ENCODE data around the gene TTYH2.
"Not testable (repeated sequence)": the region's sequence is repeated elsewhere in the genome, so short reads cannot be mapped to it uniquely, and the experiment has no call there.

The TTYH2 gene

DNA sequence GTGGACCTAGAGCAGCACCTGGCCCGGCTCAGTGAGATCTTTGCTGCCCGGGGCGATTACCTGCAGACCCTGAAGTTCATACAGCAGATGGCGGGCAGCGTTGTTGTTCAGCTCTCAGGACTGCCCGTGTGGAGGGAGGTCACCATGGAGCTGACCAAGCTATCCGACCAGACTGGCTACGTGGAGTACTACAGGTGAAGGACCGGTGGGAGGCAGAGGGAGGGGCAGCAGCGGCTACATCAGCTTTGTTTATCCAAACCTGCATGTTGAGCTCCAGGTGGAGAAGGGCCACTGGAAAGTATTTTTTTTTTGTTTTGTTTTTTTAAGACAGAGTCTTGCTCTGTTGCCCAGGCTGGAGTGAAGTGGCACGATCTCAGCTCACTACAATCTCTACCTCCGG, 23.9 kb downstream of the TTYH2 start:
- DNase-seq (ENCODE audit: low spot score) = no peak

DNA sequence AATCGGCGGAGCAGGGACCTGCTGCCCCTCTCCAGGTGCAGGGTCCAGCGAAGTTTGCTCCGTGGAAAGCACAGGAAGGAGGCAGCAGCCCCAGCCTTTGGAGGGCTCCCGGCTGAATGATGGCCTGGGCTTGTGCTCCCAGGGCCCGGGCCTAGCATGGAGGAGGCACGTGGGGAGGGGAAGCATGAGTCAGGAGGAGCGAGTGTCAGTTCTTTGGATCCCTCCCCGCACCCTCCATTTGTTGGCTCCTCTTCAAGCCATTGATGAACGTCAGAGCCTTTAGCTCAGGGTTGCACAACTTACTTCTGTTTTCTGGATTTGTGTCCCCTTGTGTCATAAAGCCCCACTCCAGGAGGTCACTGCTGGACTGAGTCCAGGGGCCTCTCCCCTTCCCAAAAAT, 25.8 kb downstream of the TTYH2 start:
- no peak for DNase-seq (ENCODE audit: low spot score)

DNA sequence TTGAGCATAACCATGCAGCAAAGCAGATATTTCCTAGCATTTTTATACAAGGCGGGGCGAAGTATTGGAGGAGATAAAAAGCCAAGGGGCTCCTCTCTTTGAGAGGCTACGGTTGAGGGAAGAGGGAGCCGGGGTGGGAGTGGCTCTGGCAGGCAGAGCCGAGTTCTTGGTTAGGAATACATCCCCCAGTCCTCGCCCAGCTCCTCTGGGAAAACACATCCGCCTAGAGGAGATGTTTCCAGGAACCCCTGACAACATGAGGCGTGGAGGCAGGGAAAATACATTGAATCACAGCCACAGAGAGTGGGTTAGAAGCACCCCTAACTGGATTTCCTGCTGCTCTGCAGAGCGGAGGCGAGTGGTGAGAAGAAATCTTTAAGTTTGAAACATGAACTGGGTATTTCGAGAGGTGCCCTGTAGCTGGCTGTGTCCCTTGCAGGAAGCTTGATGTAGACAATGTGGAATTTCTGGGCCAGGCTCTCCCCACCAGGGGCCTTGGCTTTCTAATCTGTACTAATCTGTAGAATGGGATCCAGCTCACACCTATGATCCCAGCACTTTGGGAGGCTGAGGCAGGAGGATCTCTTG, 27.3 kb downstream of the TTYH2 start:
- no peak for DNase-seq (ENCODE audit: low spot score)

GRCh38 chr17:74241431-74241830, 28.1 kb downstream of the TTYH2 start:
- DNase-seq (ENCODE audit: low spot score) = peak; percentile 57

GRCh38 chr17:74241847-74242246, 28.5 kb downstream of the TTYH2 start:
- no peak for DNase-seq (ENCODE audit: low spot score)

GRCh38 chr17:74243013-74243755, 29.8 kb downstream of the TTYH2 start:
- no peak for DNase-seq (ENCODE audit: low spot score)

GRCh38 chr17:74244128-74244527, 30.8 kb downstream of the TTYH2 start:
- DNase-seq (ENCODE audit: low spot score) = no peak

GRCh38 chr17:74244548-74244947, 31.2 kb downstream of the TTYH2 start:
- peak; percentile 91 for DNase-seq (ENCODE audit: low spot score)

GRCh38 chr17:74245145-74245831, 31.9 kb downstream of the TTYH2 start:
- peak; percentile 97 for DNase-seq (ENCODE audit: low spot score)

GRCh38 chr17:74245871-74246270, 32.5 kb downstream of the TTYH2 start:
- no peak for DNase-seq (ENCODE audit: low spot score)

- DNase-seq (ENCODE audit: low spot score) = no peak
Measured at GRCh38 chr17:74249590-74250270, 36.4 kb downstream of the TTYH2 start.

- DNase-seq (ENCODE audit: low spot score) = no peak
Measured at GRCh38 chr17:74250324-74250995, 37.1 kb downstream of the TTYH2 start.

DNA sequence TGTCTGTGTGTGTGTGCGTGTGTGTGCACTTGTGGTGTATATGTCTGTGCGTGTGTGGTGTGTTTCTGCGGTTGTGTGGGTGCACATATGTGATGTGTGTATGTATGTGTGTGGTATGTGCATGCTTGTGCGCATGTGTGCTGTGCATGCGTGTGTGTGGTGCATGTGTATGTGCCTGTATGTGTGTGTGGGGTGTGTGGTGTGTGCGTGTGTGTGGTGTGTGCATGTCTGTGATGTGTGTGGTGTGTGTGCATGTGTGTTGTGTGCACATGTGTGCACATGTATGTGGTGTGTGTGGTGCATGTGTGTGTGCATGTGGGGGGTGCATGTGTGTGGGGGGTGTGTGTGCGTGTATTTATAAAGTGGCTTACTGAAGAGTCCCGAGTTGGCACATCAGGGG, 37.7 kb downstream of the TTYH2 start:
- DNase-seq (ENCODE audit: low spot score) = no peak

- DNase-seq (ENCODE audit: low spot score) = no peak
Measured at GRCh38 chr17:74251569-74251968, 38.2 kb downstream of the TTYH2 start.

GRCh38 chr17:74252211-74252610, 38.8 kb downstream of the TTYH2 start:
- DNase-seq (ENCODE audit: low spot score) = no peak

GRCh38 chr17:74253036-74253435, 39.7 kb downstream of the TTYH2 start:
- no peak for DNase-seq (ENCODE audit: low spot score)

DNA sequence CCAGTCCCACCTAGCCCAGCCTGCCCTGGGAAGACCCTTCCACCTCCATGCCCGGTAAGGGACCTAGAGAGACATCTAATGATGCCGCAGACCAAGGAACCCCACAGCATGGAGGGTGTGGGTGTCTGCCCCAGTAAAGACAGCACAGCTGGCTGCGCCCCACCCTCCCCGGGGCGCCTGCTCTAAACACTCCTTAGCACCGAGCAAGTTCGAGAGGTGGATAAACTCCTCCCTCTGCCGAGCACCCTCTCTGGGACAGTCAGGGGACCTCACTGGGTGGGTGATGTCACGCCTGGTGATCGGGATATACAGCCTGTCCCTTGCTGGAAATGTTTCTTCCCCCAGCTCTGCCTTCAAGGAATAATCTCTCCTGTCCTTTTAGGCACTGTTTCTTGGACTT, 43.9 kb downstream of the TTYH2 start:
- no peak for DNase-seq (ENCODE audit: low spot score)

GRCh38 chr17:74259667-74260524, 46.5 kb downstream of the TTYH2 start:
- no peak for DNase-seq (ENCODE audit: low spot score)

DNA sequence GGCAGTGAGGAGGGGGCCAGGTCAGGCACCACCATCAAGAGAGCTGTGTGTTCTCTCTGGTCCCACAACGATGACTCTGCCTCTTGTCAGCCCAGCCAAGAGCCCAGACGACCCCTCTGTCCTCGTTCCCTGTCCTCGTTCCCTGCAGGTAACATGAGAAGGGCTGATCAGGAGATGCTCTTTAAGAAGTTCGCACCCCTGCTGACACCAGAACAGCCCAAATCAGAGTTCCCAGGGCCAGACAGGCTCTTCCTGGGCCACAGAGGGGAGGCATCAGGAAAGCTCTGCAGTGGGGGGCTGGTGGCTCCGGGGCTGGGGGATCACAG, 47.1 kb downstream of the TTYH2 start:
- DNase-seq (ENCODE audit: low spot score) = no peak

GRCh38 chr17:74262601-74263000, 49.2 kb downstream of the TTYH2 start:
- DNase-seq (ENCODE audit: low spot score) = no peak

GRCh38 chr17:74267054-74267453, 53.7 kb downstream of the TTYH2 start:
- DNase-seq (ENCODE audit: low spot score) = not testable (repeated sequence)

Measured in putamen (tissue), 1 donor.